GM19099 (cell line): Measurements from ENCODE around the gene GAPDHS.

Experiments used
- POLR2A ChIP-seq: IDR thresholded peaks from 3 replicates; pipeline ENCODE4 v1.6.1; 2011; ENCODE audit warnings: low read depth; ENCODE audit not compliant: insufficient read length; ENCODE audit errors: extremely low read depth

Gene GAPDHS

DNA sequence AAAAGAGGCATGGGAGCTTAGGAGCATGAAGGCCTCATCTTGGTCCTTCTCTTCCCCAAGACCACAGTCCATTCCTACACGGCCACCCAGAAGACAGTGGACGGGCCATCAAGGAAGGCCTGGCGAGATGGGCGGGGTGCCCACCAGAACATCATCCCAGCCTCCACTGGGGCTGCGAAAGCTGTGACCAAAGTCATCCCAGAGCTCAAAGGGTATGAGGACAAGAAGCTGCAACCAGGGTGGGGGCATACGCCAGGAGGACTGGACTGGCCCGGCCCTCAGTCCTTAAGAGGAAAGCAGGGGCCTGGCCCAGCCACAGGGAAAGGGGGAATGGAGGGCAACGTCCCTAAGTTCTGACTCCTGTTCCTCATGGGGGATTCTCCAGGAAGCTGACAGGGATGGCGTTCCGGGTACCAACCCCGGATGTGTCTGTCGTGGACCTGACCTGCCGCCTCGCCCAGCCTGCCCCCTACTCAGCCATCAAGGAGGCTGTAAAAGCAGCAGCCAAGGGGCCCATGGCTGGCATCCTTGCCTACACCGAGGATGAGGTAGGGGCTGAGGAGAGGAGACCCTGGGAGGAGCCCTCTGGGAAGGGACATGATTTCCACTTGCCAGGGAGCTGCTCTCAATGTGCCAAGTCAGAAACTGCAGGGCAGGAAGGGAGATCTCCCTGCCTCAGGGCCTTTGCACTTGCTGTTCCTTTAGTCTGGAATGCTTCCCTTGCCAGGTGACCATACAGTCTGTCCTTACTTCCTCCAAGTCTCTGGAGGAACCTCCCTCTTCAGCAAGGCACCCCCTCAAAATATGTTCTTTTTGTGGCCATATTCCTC, 10.2 kb downstream of the GAPDHS start:
- no peak for TF ChIP-seq POLR2A

GRCh38 chr19:35544110-35544802, 11.0 kb downstream of the GAPDHS start:
- no peak for TF ChIP-seq POLR2A

GRCh38 chr19:35545001-35545854, 12.0 kb downstream of the GAPDHS start, which contains the start of gene TMEM147:
Gene TMEM147, plus strand, starts transcription at chr19:35545626. Its CDS starts 114 bp downstream, at chr19:35545740.
- peak; percentile 87 for TF ChIP-seq POLR2A

DNA sequence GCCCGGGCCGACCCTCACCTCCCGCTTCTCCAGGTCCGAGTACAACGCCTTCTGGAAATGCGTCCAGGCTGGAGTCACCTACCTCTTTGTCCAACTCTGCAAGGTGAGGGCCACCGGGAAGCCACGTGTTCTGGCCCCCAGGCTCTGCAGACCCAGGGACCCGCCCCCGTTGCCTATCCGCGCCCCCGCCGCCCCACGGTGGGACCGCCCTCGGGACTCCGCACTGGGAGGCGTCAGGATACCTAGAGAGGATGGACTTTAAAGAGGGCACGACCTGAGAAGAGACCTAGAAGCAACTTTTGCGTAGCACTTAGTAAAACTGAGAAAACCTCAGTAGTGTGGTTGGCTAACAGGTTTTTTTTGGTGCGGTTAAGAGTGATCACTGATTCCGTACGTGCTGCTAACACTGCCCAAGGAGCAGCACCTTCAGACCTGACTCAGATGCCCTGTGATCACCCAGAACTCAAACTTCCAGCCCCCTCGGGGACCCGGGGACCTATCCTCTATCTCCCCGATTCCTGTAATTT, 12.7 kb downstream of the GAPDHS start:
- TF ChIP-seq POLR2A, result no peak

- no peak for TF ChIP-seq POLR2A
Observed at GRCh38 chr19:35546532-35546931, 13.3 kb downstream of the GAPDHS start.

- no peak for TF ChIP-seq POLR2A
Observed at GRCh38 chr19:35549174-35549788, 16.0 kb downstream of the GAPDHS start.

GRCh38 chr19:35549879-35550523, 16.7 kb downstream of the GAPDHS start:
- TF ChIP-seq POLR2A, result no peak

GRCh38 chr19:35551091-35551810, 18.0 kb downstream of the GAPDHS start:
- no peak for TF ChIP-seq POLR2A

DNA sequence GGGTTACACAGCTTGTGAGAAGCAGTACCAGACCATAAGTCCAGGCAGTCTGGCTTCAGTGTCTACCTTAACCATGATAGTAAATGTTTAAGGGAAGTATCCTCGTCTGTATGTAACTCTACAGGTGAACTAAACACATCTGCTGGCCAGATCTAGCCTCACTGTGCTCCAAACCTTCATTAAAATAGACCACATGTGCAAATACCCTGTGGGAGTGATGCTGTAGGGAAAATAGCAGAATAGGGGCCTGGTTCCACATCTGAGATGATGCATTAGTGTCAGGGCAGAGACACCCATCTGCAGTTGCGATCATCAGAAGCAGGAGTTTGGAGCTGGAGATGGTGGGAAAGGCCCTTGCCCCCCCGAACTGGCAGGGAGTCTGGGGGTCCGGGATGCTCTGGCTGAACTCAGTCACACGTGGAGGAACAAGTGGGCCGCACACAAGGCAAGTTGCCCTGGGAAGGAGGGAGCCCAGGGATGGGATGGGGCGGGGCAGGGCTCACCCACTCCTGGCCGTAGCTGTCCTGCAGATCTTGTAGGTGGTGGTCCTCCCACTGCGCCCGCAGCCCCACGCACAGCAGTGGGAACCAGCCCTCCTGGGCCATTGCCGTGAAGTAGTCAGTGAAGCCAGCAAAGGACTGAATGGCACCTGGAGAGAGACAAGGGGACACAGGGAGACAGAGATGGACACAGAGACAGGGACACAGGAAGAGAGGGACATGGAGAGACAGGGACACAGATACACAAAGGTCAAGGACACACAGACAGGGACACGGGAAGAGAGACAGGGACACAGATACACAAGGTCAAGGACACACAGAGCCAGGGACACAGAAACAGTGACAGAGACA, 19.5 kb downstream of the GAPDHS start:
- TF ChIP-seq POLR2A, result no peak

GRCh38 chr19:35553385-35554000, 20.2 kb downstream of the GAPDHS start:
- TF ChIP-seq POLR2A, result no peak

DNA sequence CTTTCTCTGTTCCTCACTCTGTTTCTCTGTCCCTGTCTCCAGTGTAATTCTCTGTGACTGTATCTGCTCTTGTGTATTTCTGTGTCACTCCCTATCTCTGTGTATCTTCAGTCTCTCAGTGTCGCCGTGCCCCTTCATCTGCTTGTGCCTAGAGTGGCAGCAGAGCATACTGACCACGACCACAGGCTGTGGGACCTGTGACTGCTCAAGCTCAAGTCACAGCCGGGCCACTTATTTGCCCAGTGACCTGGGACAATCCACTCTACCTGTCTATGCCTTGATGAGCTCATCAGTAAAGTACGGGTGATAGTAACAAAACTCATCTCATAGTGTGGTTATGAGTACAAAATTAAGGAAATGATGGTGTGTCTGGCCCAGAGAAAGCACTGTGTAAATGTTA, 20.8 kb downstream of the GAPDHS start:
- no peak for TF ChIP-seq POLR2A
